AG04450 (cell line): ENCODE data around the gene ATF3. TPM values are rescaled to one million over a fixed set of nuclear protein-coding genes. Genes with fewer than 3 reads are reported as not detected.
A peak's percentile ranks its signal among the peaks of the same experiment; 100 is the strongest.

Experiments used
- CTCF ChIA-PET: fragments of 300-600, 350-600 bp; formaldehyde crosslinking; extraction: SDS; loops from one replicate; lab custom pipeline; 2022; ENCODE audit warnings: antibody characterized with exemption, inconsistent platforms; lab: Charles Lee
- POLR2A ChIA-PET: fragments of 350-600 bp; formaldehyde crosslinking; extraction: SDS; loops from one replicate; lab custom pipeline; 2021; ENCODE audit warnings: antibody characterized with exemption, inconsistent platforms; lab: Yijun Ruan, JAX
- DNase-seq: peaks from one replicate; pipeline ENCODE4 v3.0.0-alpha.2; 2011; ENCODE audit warnings: low read depth, low spot score
- H3K27ac ChIP-seq: one replicate; pipeline ENCODE4 v1.5.1; 2012; ENCODE audit warnings: low read depth, low read length, control low read depth
- H3K27me3 ChIP-seq: one replicate; pipeline ENCODE4 v1.6.0; 2012; ENCODE audit warnings: low read length; ENCODE audit not compliant: control insufficient read depth, insufficient read depth
- H3K4me3 ChIP-seq: 2 replicates; pipeline ENCODE4 v1.5.1; 2011; ENCODE audit warnings: mild to moderate bottlenecking, low read depth, low read length, control low read depth
- H3K9me3 ChIP-seq: 2 replicates; pipeline ENCODE4 v1.5.1; 2012; ENCODE audit warnings: low read length; ENCODE audit not compliant: control insufficient read depth, insufficient read depth
- polyA minus RNA-seq: library from RNA; depleted of rRNA, polyadenylated mRNA; stranded (reverse); fragments of >200 nt; gene quantifications from 2 replicates; pipeline ENCODE4 v1.2.3, GENCODE V29; 2011; rRNA and poly(A)+ RNA removed
- polyA plus RNA-seq: library from polyadenylated mRNA; depleted of rRNA; stranded (reverse); fragments of >200 nt; gene quantifications from 2 replicates; pipeline ENCODE4 v1.2.3, GENCODE V29; 2011; rRNA removed
- TF ChIP-seq, protein P1 (sequence below): IDR thresholded peaks from 2 replicates; pipeline ENCODE4 v1.5.1; 2011; ENCODE audit warnings: low read depth, low read length, control low read depth, inconsistent platforms

Gene ATF3
- polyA plus RNA-seq (5.5 TPM in 2 replicates), polyA minus RNA-seq (9.8 and 21.2 TPM in 2 replicates)

GRCh38 chr1:212608392-212608958, at the start of gene ATF3:
Gene ATF3 (plus strand): TSS chr1:212608761. CDS start chr1:212615022, 6,261 bp downstream.
- Histone ChIP-seq H3K27me3 (peaks cover 42% of the 10 kb centered on the region), H3K4me3 (peak within 1 kb of the TSS; percentile 79), H3K9me3 (peaks cover 6% of the 10 kb centered on the region; the same call in 1 of the 2 replicates), H3K27ac (peak within 1 kb of the TSS; percentile 96)
- CTCF ChIA-PET = interaction anchor here (0.6 to 2.8 kb wide), 9 partner anchors 11 to 1514 kb away, joined by 3 to 16 read pairs (median 5); no protein-coding TSS in a partner anchor
- POLR2A ChIA-PET = interaction anchor here (0.6 to 1.8 kb wide), 40 partner anchors 10 to 640 kb away, joined by 3 to 45 read pairs (median 5); partner anchors contain the start of genes DTL, FLVCR1, INTS7 and NENF
- DNase-seq = peak; percentile 99
- TF ChIP-seq, protein P1, sequence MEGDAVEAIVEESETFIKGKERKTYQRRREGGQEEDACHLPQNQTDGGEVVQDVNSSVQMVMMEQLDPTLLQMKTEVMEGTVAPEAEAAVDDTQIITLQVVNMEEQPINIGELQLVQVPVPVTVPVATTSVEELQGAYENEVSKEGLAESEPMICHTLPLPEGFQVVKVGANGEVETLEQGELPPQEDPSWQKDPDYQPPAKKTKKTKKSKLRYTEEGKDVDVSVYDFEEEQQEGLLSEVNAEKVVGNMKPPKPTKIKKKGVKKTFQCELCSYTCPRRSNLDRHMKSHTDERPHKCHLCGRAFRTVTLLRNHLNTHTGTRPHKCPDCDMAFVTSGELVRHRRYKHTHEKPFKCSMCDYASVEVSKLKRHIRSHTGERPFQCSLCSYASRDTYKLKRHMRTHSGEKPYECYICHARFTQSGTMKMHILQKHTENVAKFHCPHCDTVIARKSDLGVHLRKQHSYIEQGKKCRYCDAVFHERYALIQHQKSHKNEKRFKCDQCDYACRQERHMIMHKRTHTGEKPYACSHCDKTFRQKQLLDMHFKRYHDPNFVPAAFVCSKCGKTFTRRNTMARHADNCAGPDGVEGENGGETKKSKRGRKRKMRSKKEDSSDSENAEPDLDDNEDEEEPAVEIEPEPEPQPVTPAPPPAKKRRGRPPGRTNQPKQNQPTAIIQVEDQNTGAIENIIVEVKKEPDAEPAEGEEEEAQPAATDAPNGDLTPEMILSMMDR = no peak

- ChIA-PET POLR2A (interaction anchor here (0.7 to 2.3 kb wide), 2 partner anchors 48 to 74 kb away, joined by 5 to 10 read pairs; partner anchors contain the start of gene ATF3), CTCF (no interaction called here)
- DNase-seq = no peak
- no peak overlapping the region for H3K4me3 ChIP-seq
- TF ChIP-seq, protein P1 = no peak
- H3K27me3 ChIP-seq = no peaks in the 10 kb centered on the region
- H3K27ac ChIP-seq = no peak overlapping the region
- H3K9me3 ChIP-seq = no peaks in the 10 kb centered on the region; the same call in 1 of the 2 replicates
These were observed 48.6 kb upstream of the ATF3 start for GRCh38 chr1:212559929-212560328.

DNA sequence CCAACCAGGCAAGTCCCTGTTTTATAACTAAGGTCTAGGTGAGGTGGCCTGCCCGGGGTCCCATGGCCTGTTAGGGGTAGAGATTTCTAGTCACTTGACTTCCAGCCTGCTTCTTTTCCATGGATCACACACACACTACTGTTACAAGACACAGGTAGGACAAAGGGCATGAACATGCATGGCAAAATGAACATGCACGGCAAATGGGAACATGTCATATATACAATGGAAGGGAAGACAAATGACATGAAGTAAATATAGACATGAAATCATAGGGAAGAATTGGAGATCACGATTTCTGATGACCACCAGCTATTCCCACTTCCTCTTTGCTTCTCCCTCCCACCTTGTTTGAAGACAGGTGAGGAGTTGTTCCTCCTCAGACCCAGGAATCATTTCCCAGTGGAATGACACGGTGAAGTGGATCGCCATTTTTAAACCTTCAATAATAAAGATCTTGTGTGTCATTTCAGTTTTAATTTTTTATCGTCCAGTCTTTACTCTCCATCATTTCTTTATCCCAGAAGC, 47.6 kb upstream of the ATF3 start:
- CTCF ChIA-PET = no interaction called here

GRCh38 chr1:212561501-212561931, 47.0 kb upstream of the ATF3 start:
- POLR2A ChIA-PET = interaction anchor here (0.6 to 2.3 kb wide), 2 partner anchors 19 to 47 kb away, joined by 3 to 10 read pairs; partner anchors contain the start of gene ATF3
- Histone ChIP-seq H3K27me3 (no peaks in the 10 kb centered on the region), H3K4me3 (no peak overlapping the region), H3K9me3 (no peaks in the 10 kb centered on the region; the same call in 1 of the 2 replicates), H3K27ac (peak overlapping the region; percentile 73)
- TF ChIP-seq, protein P1 = no peak
- no peak for DNase-seq
- CTCF ChIA-PET = no interaction called here

More for the DNA sequence above, 47.6 kb upstream of the ATF3 start:
- Histone ChIP-seq H3K4me3 (no peak overlapping the region), H3K27ac (peak overlapping the region; percentile 73), H3K27me3 (no peaks in the 10 kb centered on the region), H3K9me3 (no peaks in the 10 kb centered on the region; the same call in 1 of the 2 replicates)
- TF ChIP-seq, protein P1 = no peak
- DNase-seq = no peak
- POLR2A ChIA-PET = interaction anchor here (0.6 to 2.3 kb wide), 2 partner anchors 19 to 47 kb away, joined by 3 to 10 read pairs; partner anchors contain the start of gene ATF3

- ChIA-PET POLR2A (no interaction called here), CTCF (no interaction called here)
- no peak overlapping the region for H3K4me3 ChIP-seq
- DNase-seq = no peak
- H3K9me3 ChIP-seq = no peaks in the 10 kb centered on the region; the same call in 1 of the 2 replicates
- TF ChIP-seq, protein P1 = no peak
- no peaks in the 10 kb centered on the region for H3K27me3 ChIP-seq
- H3K27ac ChIP-seq = no peak overlapping the region
These were observed 45.8 kb upstream of the ATF3 start for GRCh38 chr1:212562771-212563170.
